ENCODE measurements around the gene ARL8B.
"Not testable (repeated sequence)": the region's sequence is repeated elsewhere in the genome, so short reads cannot be mapped to it uniquely, and the experiment has no call there.

ARL8B gene

DNA sequence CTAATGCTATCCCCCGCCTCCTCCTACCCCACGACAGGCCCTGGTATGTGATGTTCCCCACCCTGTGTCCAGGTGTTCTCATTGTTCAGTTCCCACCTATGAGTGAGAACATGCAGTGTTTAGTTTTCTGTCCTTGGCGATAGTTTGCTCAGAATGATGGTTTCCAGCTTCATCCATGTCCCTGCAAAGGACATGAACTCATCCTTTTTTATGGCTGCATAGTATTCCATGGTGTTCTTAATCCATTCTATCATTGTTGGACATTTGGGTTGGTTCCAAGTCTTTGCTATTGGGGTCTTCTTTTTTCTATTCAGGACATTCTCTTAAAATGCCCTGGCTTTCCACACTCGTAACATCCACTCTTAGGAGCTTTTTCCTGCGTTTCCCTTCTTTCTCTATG, 25.1 kb downstream of the ARL8B start:
- DNase-seq (ENCODE audit: low spot score): not testable (repeated sequence)

- DNase-seq (ENCODE audit: low spot score): no peak
Observed at GRCh38 chr3:5149306-5149880, 27.3 kb downstream of the ARL8B start.

GRCh38 chr3:5151586-5151985, 29.5 kb downstream of the ARL8B start:
- no peak for DNase-seq (ENCODE audit: low spot score)

- DNase-seq (ENCODE audit: low spot score): no peak
Observed at GRCh38 chr3:5153074-5153473, 31.0 kb downstream of the ARL8B start.

DNA sequence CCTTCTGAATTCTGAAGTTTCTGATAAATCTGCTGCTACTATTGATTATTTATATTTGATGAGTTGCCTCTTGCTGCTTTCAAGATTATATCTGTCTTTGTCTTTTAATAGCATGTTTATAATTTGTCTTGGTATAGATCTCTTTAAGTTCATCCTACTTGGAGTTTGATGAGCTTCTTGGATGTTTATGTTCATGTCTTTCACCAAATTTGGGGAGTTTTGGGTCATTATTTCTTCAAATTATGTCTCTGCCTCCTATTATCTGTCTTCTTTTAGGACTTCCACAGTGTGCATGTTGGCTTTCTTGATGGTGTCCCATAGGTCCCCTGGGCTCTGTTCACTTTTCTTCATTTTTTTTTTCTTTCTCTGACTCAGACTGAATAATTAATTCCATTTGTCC, 33.1 kb downstream of the ARL8B start:
- DNase-seq (ENCODE audit: low spot score): no peak

DNA sequence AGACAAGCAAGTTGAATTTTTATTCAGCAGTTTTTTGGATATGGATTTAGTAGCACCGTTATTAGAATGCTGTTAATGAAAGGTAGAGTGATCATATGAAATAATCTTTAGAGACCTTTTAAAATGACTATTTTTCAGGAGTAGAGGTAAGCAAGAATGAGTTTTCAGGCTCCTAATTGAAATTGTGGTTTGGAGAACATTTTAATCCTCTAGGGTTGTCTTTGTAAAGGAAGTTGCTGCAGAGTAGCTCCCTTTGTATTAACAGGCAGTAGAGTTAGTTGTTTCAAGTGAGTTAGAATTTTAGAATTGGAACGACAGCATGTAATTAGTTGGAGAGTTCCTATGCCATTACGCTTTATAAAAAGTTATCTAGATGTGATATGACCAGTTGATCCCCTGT, 38.2 kb downstream of the ARL8B start:
- DNase-seq (ENCODE audit: low spot score): no peak

GRCh38 chr3:5160940-5161858, 39.1 kb downstream of the ARL8B start:
- no peak for DNase-seq (ENCODE audit: low spot score)

GRCh38 chr3:5162102-5162501, 40.0 kb downstream of the ARL8B start:
- no peak for DNase-seq (ENCODE audit: low spot score)

DNA sequence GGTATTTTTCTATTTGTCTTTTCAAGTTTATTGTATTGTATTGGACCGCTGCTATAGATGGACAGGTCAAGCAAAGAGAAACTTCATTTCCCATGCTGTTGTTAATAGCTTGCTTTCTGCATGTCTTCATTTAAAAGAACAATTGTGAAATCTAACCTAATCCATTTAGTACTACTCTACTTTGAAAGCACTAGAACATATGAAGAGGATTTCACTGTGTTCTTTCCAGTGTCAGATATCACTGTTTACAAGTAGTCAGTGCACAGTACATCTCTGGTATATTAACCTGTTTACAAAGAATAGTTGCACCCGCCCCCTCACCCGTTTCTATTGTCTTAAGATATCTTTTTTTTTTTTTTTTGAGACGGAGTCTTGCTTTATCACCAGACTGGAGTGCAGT, 43.6 kb downstream of the ARL8B start:
- no peak for DNase-seq (ENCODE audit: low spot score)

DNA sequence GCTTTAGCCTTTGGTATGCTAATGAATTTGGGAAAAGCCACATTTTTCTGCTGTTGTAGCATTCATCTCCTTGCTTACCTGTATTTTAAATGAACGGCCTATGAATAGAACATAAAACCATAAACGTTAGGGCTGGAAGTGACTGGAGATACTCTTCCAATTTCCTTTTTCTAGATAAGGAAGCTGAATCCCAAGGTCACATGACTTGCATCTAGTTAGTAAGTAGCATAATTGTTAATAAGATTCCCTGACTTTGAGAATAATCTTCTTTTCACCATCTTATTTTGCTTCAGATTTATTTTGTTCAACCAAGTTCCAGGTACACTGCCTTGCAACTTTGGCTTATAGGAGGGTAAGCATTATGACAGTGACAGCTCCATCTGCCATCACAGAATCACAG, 44.8 kb downstream of the ARL8B start:
- DNase-seq (ENCODE audit: low spot score): no peak

GRCh38 chr3:5168110-5168509, 46.0 kb downstream of the ARL8B start:
- no peak for DNase-seq (ENCODE audit: low spot score)

DNA sequence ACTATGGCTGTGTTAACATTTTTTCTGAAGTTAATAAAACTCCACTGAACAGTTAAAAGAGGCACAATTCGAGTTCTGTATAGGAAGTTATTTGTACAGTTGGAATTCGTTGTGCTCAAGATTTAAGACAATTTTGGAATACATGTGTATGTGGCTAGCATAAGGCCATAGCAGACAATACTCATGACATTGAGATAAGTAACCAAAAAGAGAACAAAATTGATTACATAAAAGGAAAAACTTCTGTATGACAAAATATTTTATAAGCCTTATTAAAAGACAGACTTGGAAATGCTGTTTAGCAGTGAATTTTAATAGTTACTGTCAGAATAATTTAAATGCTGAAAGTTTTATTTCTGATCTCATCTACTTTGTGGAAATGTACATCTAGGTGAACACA, 47.7 kb downstream of the ARL8B start:
- DNase-seq (ENCODE audit: low spot score): no peak

DNA sequence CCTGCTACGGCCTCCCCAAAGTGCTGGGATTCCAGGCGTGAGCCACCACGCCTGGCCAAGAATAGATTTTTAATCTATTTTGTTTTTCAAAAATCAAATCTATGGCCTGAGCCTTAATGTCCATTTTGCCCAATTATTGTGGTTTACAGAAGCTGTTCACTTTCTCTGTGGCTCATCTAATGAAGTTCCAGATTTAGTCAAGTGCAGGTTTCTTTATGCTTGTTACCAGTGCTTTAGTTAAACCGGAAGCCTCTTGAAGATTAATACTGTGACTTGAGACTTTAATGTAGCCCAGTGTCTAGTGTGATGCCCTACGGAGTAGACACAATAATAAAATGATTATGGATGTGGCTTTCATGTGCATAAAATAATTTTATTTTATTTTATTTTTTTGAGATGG, 48.9 kb downstream of the ARL8B start:
- no peak for DNase-seq (ENCODE audit: low spot score)

DNA sequence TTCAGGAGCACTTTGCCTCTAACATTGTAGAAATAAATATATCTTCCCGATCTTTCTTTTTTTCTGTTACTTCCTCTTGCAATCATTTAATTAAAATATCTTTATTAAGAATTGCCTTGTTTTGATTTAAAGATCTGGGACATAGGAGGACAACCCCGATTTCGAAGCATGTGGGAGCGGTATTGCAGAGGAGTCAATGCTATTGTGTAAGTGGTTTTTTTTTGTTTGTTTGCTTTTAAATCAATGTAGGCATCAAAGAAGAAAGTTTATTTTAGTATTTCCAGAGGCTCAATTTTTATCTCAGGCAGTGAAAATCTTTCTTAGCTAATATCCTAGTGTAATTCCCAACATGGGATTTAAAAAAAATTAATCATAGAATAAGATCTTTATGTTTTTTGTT, 49.9 kb downstream of the ARL8B start:
- no peak for DNase-seq (ENCODE audit: low spot score)

- not testable (repeated sequence) for DNase-seq (ENCODE audit: low spot score)
Observed at GRCh38 chr3:5179036-5179435, 56.9 kb downstream of the ARL8B start.

- DNase-seq (ENCODE audit: low spot score): no peak
Observed at GRCh38 chr3:5181469-5182141, 59.5 kb downstream of the ARL8B start.

DNA sequence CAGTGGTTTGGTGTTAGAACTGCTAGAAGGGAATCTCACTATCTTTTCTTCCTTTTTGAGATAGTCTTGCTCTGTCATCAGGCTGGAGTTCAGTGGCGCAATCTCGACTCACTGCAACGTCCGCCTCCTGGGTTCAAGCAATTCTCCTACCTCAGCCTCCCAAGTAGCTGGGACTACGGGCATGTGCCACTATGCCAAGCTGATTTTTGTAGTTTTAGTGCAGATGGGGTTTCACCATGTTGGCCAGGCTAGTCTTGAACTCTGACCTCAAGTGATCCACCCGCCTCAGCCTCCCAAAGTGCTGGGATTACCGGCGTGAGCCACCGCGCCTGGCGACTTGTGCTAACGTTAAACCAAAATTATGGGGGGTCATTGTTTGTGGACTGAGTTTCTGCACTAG, 61.6 kb downstream of the ARL8B start:
- not testable (repeated sequence) for DNase-seq (ENCODE audit: low spot score)

- no peak for DNase-seq (ENCODE audit: low spot score)
Observed at GRCh38 chr3:5184499-5184898, 62.4 kb downstream of the ARL8B start.

DNA sequence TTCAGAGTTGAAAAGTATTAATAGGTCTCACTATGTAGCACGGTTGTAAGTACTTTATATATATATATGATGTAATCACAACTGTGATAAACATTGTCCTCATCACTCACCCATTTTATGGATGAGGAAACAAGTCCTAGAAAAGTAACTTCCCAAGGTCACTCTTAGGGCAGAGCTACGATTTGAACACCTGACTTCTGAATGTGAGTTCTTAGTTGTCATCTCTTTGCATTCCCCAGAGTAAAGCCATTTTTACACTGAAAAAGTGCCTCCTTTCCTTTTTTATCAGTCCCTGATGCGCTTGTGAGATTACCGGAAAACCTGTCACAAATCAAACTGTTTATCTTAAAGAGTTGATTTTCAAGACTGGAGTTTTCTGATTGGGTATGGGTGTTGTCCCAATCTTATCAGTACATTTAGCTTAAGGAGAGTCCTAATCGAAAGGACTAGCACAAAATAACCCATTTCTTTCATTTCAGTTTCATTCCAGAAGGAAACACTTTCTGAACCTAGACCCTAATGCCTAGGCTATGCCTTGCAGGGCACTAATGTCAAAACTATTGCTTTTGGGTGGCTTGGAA, 63.1 kb downstream of the ARL8B start:
- DNase-seq (ENCODE audit: low spot score): no peak

DNA sequence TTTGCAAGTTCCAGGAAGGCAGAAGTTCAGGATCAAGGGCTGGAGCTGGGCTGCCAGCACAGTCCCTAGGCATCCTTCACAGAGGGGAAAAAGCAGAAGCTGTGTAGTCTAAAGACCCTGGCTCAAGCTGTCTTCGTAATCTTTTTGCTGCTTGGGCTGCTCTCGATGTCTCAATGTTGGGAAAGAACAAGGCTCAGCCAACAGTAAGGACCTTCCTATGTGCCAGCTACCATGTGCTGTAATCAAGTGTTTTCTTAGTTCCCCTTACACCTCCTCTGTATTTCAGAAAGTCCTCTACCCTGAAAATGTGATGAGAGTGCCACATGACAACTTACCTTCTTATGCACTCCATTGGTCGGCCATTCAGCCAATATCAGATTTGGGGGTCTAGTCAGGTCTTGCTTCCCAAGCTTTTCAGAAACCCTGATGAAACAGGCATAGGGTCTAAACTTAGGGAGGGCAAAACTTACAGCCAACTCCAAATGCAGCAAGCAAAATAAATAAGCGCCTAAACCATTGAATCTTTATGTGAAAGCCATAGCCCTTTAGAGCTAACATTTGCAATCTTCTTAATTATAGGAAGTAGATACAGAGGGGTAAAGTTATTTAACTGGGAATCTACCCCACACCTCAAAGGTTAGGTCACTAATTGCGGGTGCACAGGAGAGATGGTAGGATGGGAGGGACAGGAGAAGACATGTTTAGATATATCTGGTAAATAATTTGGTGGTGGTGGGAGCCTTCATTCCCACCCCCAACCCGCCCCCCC, 64.2 kb downstream of the ARL8B start:
- no peak for DNase-seq (ENCODE audit: low spot score)

DNA sequence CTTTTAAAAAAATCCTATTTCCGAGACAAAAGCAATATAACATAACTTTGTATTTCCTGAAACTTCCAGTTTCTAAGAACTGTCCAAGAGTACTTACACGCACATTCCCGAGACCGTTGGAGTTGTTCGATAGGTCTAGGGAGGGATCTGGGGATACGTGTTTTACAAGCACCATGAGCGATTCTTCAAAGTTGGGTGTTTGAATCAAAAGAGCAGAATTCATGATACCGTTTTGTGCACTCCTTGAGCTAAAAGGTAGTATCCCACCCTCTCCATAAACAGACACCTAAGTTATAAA, 64.7 kb downstream of the ARL8B start:
- no peak for DNase-seq (ENCODE audit: low spot score)

Measured in CD4-positive, alpha-beta T cell treated with Interleukin-2 at 100 ng/mL for 4 hours (primary cell).